ENCODE measurements around the gene SLX1B. TPM values are rescaled to one million over a fixed set of nuclear protein-coding genes. Genes with fewer than 3 reads are reported as not detected.

SLX1B gene
- polyA plus RNA-seq, 12 donors = 2.4 to 27.6 (median 7.3) TPM; not detected in 1

Other genes starting within 250 kb of the SLX1B start
- gene NPIPB11, start 47.8 kb upstream of the SLX1B start, polyA plus RNA-seq (ENCODE audit: insufficient read length in 12 of 12) = 1 to 10 TPM in 5 of 12 donors, under 1 TPM in 5, not detected in 2; 0.27 to 4.5 (median 1.1) TPM
- gene BOLA2, start 182 bp upstream of the SLX1B start, polyA plus RNA-seq (ENCODE audit: insufficient read length in 12 of 12) = 1 to 10 TPM in 10 of 12 donors, not detected in 2; 2.4 to 7.9 (median 4.6) TPM
- gene SULT1A4, start 5.4 kb downstream of the SLX1B start, polyA plus RNA-seq (ENCODE audit: insufficient read length in 12 of 12) = 10 to 100 TPM in 2 of 12 donors, 1 to 10 TPM in 8, not detected in 2; 2.6 to 13.8 (median 7.1) TPM
- gene NPIPB12, start 51.9 kb downstream of the SLX1B start, polyA plus RNA-seq (ENCODE audit: insufficient read length in 12 of 12) = 100 to 1,000 TPM in 1 of 12 donors, 10 to 100 TPM in 9, 1 to 10 TPM in 1, not detected in 1; 9.9 to 124 (median 27.0) TPM
- 1 to 10 TPM in 3 of 12 donors, under 1 TPM in 7, not detected in 2; 0.72 to 8.2 (median 0.88) TPM for gene SPN, start 208.7 kb downstream of the SLX1B start, polyA plus RNA-seq (ENCODE audit: insufficient read length in 12 of 12)
- gene QPRT, start 224.6 kb downstream of the SLX1B start, polyA plus RNA-seq (ENCODE audit: insufficient read length in 12 of 12) = 100 to 1,000 TPM in 1 of 12 donors, 10 to 100 TPM in 10, not detected in 1; 42.0 to 115 (median 54.3) TPM